Upper lobe of right lung (tissue), 1 donor: ENCODE measurements around the gene HSPA4L. TPM values are rescaled to one million over a fixed set of nuclear protein-coding genes. Genes with fewer than 3 reads are reported as not detected.

Source experiments
- ATAC-seq: fragments of 200-7000 bp; cut with Tn5 transposase; one replicate; pipeline ENCODE4 v1.9.1; 2020; ENCODE audit warnings: mild to moderate bottlenecking, moderate library complexity
- DNase-seq: peaks from one replicate; pipeline ENCODE4 v3.0.0-alpha.2; 2020
- H3K27ac ChIP-seq: fragments of 200-600 bp; one replicate; pipeline ENCODE4 v1.8.0; 2022
- H3K27me3 ChIP-seq: fragments of 200-600 bp; one replicate; pipeline ENCODE4 v1.8.0; 2022; ENCODE audit warnings: mild to moderate bottlenecking
- H3K36me3 ChIP-seq: fragments of 200-600 bp; one replicate; pipeline ENCODE4 v1.8.0; 2022
- H3K4me1 ChIP-seq: fragments of 200-600 bp; one replicate; pipeline ENCODE4 v1.8.0; 2022
- H3K4me3 ChIP-seq: fragments of 200-600 bp; one replicate; pipeline ENCODE4 v1.8.0; 2022; ENCODE audit warnings: mild to moderate bottlenecking
- H3K9me3 ChIP-seq: fragments of 200-600 bp; one replicate; pipeline ENCODE4 v1.8.0; 2022
- CTCF ChIP-seq: fragments of 200-600 bp; IDR thresholded peaks from one replicate; pipeline ENCODE4 v1.8.0; 2022; ENCODE audit warnings: antibody characterized with exemption
- intact Hi-C: fragments of 100-400 bp; cut with DNase I; formaldehyde crosslinking; loops from one replicate; pipeline ENCODE4 v1.11.0; 2022
- total RNA-seq: library from RNA; stranded (reverse); fragmentation: NEBNext Ultra II Directional; extraction: Animal tissue kit (Norgen Biotek cat#: 25700); gene quantifications from one replicate; pipeline ENCODE4 v1.2.1, GENCODE V29; 2021
- donor health status: DM: no; HTN: yes; CAD: no; lungs with severe emphysema.

The HSPA4L gene
- total RNA-seq, 1 donor from 2014 or later = 5.7 TPM

- ATAC-seq (no peak), DNase-seq (no peak)
- no peaks in the 10 kb centered on the region for H3K36me3 ChIP-seq
- intact Hi-C loops = no loop called here
- no peaks in the 10 kb centered on the region for H3K9me3 ChIP-seq
- H3K27me3 ChIP-seq = peaks cover 8% of the 10 kb centered on the region
- H3K4me1 ChIP-seq = no peaks in the 10 kb centered on the region
- no peak overlapping the region for H3K4me3 ChIP-seq
- no peak overlapping the region for H3K27ac ChIP-seq
- no peak for TF ChIP-seq CTCF
Measured at GRCh38 chr4:127747883-127748282, 34.2 kb upstream of the HSPA4L start.

- no peaks in the 10 kb centered on the region for H3K9me3 ChIP-seq
- no peak for TF ChIP-seq CTCF
- no peak overlapping the region for H3K27ac ChIP-seq
- no peaks in the 10 kb centered on the region for H3K36me3 ChIP-seq
- H3K27me3 ChIP-seq = peaks cover 8% of the 10 kb centered on the region
- no peak for ATAC-seq
- H3K4me3 ChIP-seq = no peak overlapping the region
- H3K4me1 ChIP-seq = no peaks in the 10 kb centered on the region
- intact Hi-C loops = no loop called here
- no peak for DNase-seq
Measured at GRCh38 chr4:127748957-127749356, 33.2 kb upstream of the HSPA4L start.

- H3K27me3 ChIP-seq = no peaks in the 10 kb centered on the region
- H3K4me1 ChIP-seq = no peaks in the 10 kb centered on the region
- H3K4me3 ChIP-seq = no peak overlapping the region
- H3K9me3 ChIP-seq = no peaks in the 10 kb centered on the region
- intact Hi-C loops = no loop called here
- no peak for DNase-seq
- ATAC-seq = no peak
- no peaks in the 10 kb centered on the region for H3K36me3 ChIP-seq
- no peak overlapping the region for H3K27ac ChIP-seq
- no peak for TF ChIP-seq CTCF
Measured at GRCh38 chr4:127756906-127757305, 25.2 kb upstream of the HSPA4L start.

- Histone ChIP-seq H3K36me3 (no peaks in the 10 kb centered on the region), H3K4me3 (no peak overlapping the region), H3K4me1 (no peaks in the 10 kb centered on the region), H3K27ac (no peak overlapping the region), H3K27me3 (no peaks in the 10 kb centered on the region), H3K9me3 (no peaks in the 10 kb centered on the region)
- intact Hi-C loops = no loop called here
- no peak for TF ChIP-seq CTCF
- DNase-seq (no peak), ATAC-seq (no peak)
Measured at GRCh38 chr4:127759228-127759820, 22.8 kb upstream of the HSPA4L start.

- no peak overlapping the region for H3K27ac ChIP-seq
- no peaks in the 10 kb centered on the region for H3K9me3 ChIP-seq
- H3K4me1 ChIP-seq = no peaks in the 10 kb centered on the region
- H3K4me3 ChIP-seq = no peak overlapping the region
- ATAC-seq (no peak), DNase-seq (no peak)
- H3K36me3 ChIP-seq = no peaks in the 10 kb centered on the region
- TF ChIP-seq CTCF = no peak
- intact Hi-C loops = no loop called here
- no peaks in the 10 kb centered on the region for H3K27me3 ChIP-seq
Measured at GRCh38 chr4:127759893-127760292, 22.2 kb upstream of the HSPA4L start.
